ENCODE results near the gene ITPR1. TPM values are rescaled to one million over a fixed set of nuclear protein-coding genes. Genes with fewer than 3 reads are reported as not detected.

ITPR1 gene
- total and polyA plus RNA-seq, 2 of the 4 experiments (the other 2 are of a cell fraction): 1.8 to 5.7 TPM

DNA sequence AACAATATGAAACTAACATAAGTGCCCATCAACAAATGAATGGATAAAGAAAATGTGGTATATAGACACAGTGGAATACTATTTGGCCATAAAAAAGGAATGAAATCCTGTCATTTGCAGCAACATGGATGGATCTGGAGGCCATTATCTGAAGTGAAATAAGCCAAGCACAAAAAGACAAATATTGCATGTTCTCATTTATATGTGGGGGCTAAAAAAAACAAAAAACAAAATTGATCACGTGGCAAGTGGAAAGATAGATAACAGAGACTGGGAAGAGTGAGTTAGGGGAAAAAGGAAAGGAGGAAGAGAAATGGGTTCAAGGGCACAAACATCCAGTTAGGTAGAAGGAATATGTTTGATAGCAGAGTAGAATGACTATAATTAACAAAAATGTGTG lies 330.2 kb downstream of the ITPR1 start:
- H3K27me3 ChIP-seq (ENCODE audit: control insufficient read depth, insufficient read depth, low read length): no peaks in the 10 kb centered on the region
- H3K36me3 ChIP-seq (ENCODE audit: control insufficient read depth, insufficient read depth, low read length): peaks cover 3% of the 10 kb centered on the region; the same call in 1 of the 2 replicates
- H3K4me2 ChIP-seq (ENCODE audit: low read depth, low read length): no peak overlapping the region
- no peak overlapping the region for H3K14ac ChIP-seq (replicated peaks; ENCODE audit: low read depth, low read length)
- H3K4me3 ChIP-seq (ENCODE audit: insufficient read depth, low read depth, low read length): no peak overlapping the region
- no peak overlapping the region for H4K8ac ChIP-seq (ENCODE audit: low read depth in 2 of 2, low read length in 2 of 2)
- TF ChIP-seq CHD1 (IDR thresholded peaks at IDR 0.05; ENCODE audit: low read depth, low read length) (no peak), BHLHE40 (IDR thresholded peaks at IDR 0.05; ENCODE audit: low read depth, low read length) (no peak), RAD21 (IDR thresholded peaks at IDR 0.05; ENCODE audit: low read length) (no peak), FOS (IDR thresholded peaks at IDR 0.05; ENCODE audit: low read depth, low read length) (no peak), MAZ (IDR thresholded peaks at IDR 0.05; ENCODE audit: borderline replicate concordance, low read depth, low read length) (no peak), NFE2L2 (IDR thresholded peaks at IDR 0.05; ENCODE audit: low read depth, low read length) (no peak), RCOR1 (IDR thresholded peaks at IDR 0.05; ENCODE audit: insufficient replicate concordance, low read length) (no peak), MAFK (IDR thresholded peaks at IDR 0.05; ENCODE audit: low read depth, low read length) (no peak), CEBPB (IDR thresholded peaks at IDR 0.05; ENCODE audit: low read depth, low read length) (no peak)
- TF ChIP-seq, protein P1, sequence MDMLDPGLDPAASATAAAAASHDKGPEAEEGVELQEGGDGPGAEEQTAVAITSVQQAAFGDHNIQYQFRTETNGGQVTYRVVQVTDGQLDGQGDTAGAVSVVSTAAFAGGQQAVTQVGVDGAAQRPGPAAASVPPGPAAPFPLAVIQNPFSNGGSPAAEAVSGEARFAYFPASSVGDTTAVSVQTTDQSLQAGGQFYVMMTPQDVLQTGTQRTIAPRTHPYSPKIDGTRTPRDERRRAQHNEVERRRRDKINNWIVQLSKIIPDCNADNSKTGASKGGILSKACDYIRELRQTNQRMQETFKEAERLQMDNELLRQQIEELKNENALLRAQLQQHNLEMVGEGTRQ (IDR thresholded peaks at IDR 0.05; ENCODE audit: low read depth, low read length): no peak
- no TSS peak for BruUV-seq (replicated peaks)
- H3K27ac ChIP-seq (ENCODE audit: insufficient read depth, low read length): no peak overlapping the region
- H3K56ac ChIP-seq (ENCODE audit: extremely low read depth, insufficient read depth, low read length): no peak overlapping the region
- no peak for ATAC-seq (ENCODE audit: low read depth)
- no CpG with 5 or more reads among the region's 1 CpG for WGBS, 2 experiments (ENCODE audit: extremely low coverage in 2 of 2, insufficient read length in 1 of 2)
- no peak overlapping the region for H3K4ac ChIP-seq (ENCODE audit: low read depth, low read length)
- ChIA-PET CTCF (no interaction called here), POLR2A (ENCODE audit: unreplicated experiment) (no interaction called here)
- intact Hi-C loops (cut with micrococcal nuclease) (no loop called here), dilution Hi-C loops (cut with HindIII; ENCODE audit: low sequenced_read_pairs, unreplicated experiment) (no loop called here), in situ Hi-C loops (cut with MboI; ENCODE audit: low sequenced_read_pairs) (no loop called here)
- H2BK5ac ChIP-seq (ENCODE audit: low read depth, low read length, poor library complexity, severe bottlenecking): no peak overlapping the region
- H4K5ac ChIP-seq (ENCODE audit: low read depth, low read length): no peak overlapping the region
- H2BK120ac ChIP-seq (ENCODE audit: low read depth, low read length): no peak overlapping the region
- no peak overlapping the region for H2BK20ac ChIP-seq (ENCODE audit: low read depth, low read length)
- no peak overlapping the region for H2BK15ac ChIP-seq (ENCODE audit: low read depth, low read length)
- H3K9ac ChIP-seq (ENCODE audit: low read depth, low read length): no peak overlapping the region
- H3K9me1 ChIP-seq (ENCODE audit: insufficient read depth, low read length): no peaks in the 10 kb centered on the region; the same call in 1 of the 2 replicates
- H3K79me1 ChIP-seq (ENCODE audit: low read depth in 1 of 2, low read length in 2 of 2): no peaks in the 10 kb centered on the region
- no peak for DNase-seq
- no peak overlapping the region for H4K91ac ChIP-seq (ENCODE audit: insufficient read depth, low read depth, low read length)
- no peak overlapping the region for H3K18ac ChIP-seq (ENCODE audit: low read depth, low read length)
- H3K23ac ChIP-seq (ENCODE audit: low read depth, low read length): no peak overlapping the region
- no peak overlapping the region for H2AK5ac ChIP-seq (ENCODE audit: low read depth, low read length)
- no peaks in the 10 kb centered on the region for H4K20me1 ChIP-seq (ENCODE audit: insufficient read depth, low read length)
- H2AK9ac ChIP-seq (replicated peaks; ENCODE audit: low read depth, low read length, poor library complexity): no peak overlapping the region
- no peaks in the 10 kb centered on the region for H3K9me3 ChIP-seq (ENCODE audit: control insufficient read depth, insufficient read depth, low read length)
- peaks cover 2% of the 10 kb centered on the region; the same call in 1 of the 2 replicates for H3K4me1 ChIP-seq (ENCODE audit: control insufficient read depth, insufficient read depth, low read length)
- no peak overlapping the region for H2AFZ ChIP-seq (replicated peaks; ENCODE audit: low read length, poor library complexity)
